Neural progenitor cell (in vitro differentiated cells): ENCODE data around the gene OVCA2. TPM values are rescaled to one million over a fixed set of nuclear protein-coding genes. Genes with fewer than 3 reads are reported as not detected.

ENCODE experiments used
- DNase-seq: peaks from one replicate; pipeline ENCODE4 v3.0.0-alpha.2; 2016; ENCODE audit warnings: low spot score
- H2AFZ ChIP-seq: fragments of 200-600 bp; sonication (generic); replicated peaks from 2 replicates; pipeline ENCODE4 v1.6.1; 2016; ENCODE audit warnings: antibody characterized with exemption
- H3F3A ChIP-seq: fragments of 200-600 bp; sonication (generic); 2 replicates; pipeline ENCODE4 v1.6.1; 2016; ENCODE audit warnings: antibody characterized with exemption, low read depth
- H3K27ac ChIP-seq: fragments of 200-600 bp; sonication (generic); 2 replicates; pipeline ENCODE4 v1.5.1; 2016; ENCODE audit warnings: mild to moderate bottlenecking
- H3K27me3 ChIP-seq: fragments of 200-600 bp; sonication (generic); 2 replicates; pipeline ENCODE4 v1.6.1; 2016; ENCODE audit warnings: mild to moderate bottlenecking, moderate library complexity
- H3K36me3 ChIP-seq: fragments of 200-600 bp; sonication (generic); 2 replicates; pipeline ENCODE4 v1.5.1; 2016
- H3K4me1 ChIP-seq: fragments of 200-600 bp; sonication (generic); 2 replicates; pipeline ENCODE4 v1.6.1; 2016; ENCODE audit warnings: mixed run types
- H3K4me2 ChIP-seq: fragments of 200-600 bp; sonication (generic); 2 replicates; pipeline ENCODE4 v1.6.1; 2016
- H3K4me3 ChIP-seq: fragments of 200-600 bp; sonication (generic); 2 replicates; pipeline ENCODE4 v1.5.1; 2016
- H3K79me2 ChIP-seq: fragments of 200-600 bp; sonication (generic); 2 replicates; pipeline ENCODE4 v1.6.1; 2016; ENCODE audit warnings: low read depth
- H3K9ac ChIP-seq: fragments of 200-600 bp; sonication (generic); 2 replicates; pipeline ENCODE4 v1.6.1; 2016
- H3K9me3 ChIP-seq: fragments of 200-600 bp; sonication (generic); 2 replicates; pipeline ENCODE4 v1.5.1; 2016; ENCODE audit warnings: low read depth
- H4K20me1 ChIP-seq: fragments of 200-600 bp; sonication (generic); 2 replicates; pipeline ENCODE4 v1.6.1; 2016; ENCODE audit warnings: low read depth
- H3K27ac Mint-ChIP-seq: 3 replicates; pipeline ENCODE4 v1.8.0; 2021; ENCODE audit warnings: mixed read lengths
- H3K27me3 Mint-ChIP-seq: 2 replicates; pipeline ENCODE4 v1.8.0; 2022; ENCODE audit warnings: low read depth, mild to moderate bottlenecking, inconsistent platforms, moderate library complexity, mixed read lengths; ENCODE audit not compliant: insufficient read depth
- H3K36me3 Mint-ChIP-seq: 3 replicates; pipeline ENCODE4 v1.8.0; 2021; ENCODE audit warnings: mixed read lengths
- H3K4me1 Mint-ChIP-seq: 3 replicates; pipeline ENCODE4 v1.8.0; 2021; ENCODE audit warnings: mixed read lengths
- H3K4me3 Mint-ChIP-seq: 3 replicates; pipeline ENCODE4 v1.8.0; 2021; ENCODE audit warnings: mild to moderate bottlenecking, moderate library complexity, mixed read lengths
- H3K9me3 Mint-ChIP-seq: 3 replicates; pipeline ENCODE4 v1.8.0; 2020; ENCODE audit warnings: mixed read lengths
- EZH2 ChIP-seq: fragments of 200-600 bp; sonication (generic); IDR thresholded peaks from 2 replicates; pipeline ENCODE4 v1.6.1; 2017; ENCODE audit warnings: antibody characterized with exemption, mild to moderate bottlenecking, moderate library complexity
- EZH2phosphoT487 ChIP-seq: fragments of 200-600 bp; sonication (generic); IDR thresholded peaks from 2 replicates; pipeline ENCODE4 v1.6.1; 2017; ENCODE audit warnings: antibody characterized with exemption
- total RNA-seq: library from RNA; depleted of rRNA; stranded (reverse); fragments of >200 nt; gene quantifications from 2 replicates; pipeline ENCODE4 v1.2.3, GENCODE V29; 2015; ENCODE audit warnings: low replicate concordance
- TF ChIP-seq, protein P1 (sequence below): fragments of 200-600 bp; sonication (generic); IDR thresholded peaks from 2 replicates; pipeline ENCODE4 v1.5.1; 2017; ENCODE audit warnings: antibody characterized with exemption, mild to moderate bottlenecking

Gene OVCA2
- total RNA-seq, 1 donor from 2014 or later = 5.4 TPM

DNA sequence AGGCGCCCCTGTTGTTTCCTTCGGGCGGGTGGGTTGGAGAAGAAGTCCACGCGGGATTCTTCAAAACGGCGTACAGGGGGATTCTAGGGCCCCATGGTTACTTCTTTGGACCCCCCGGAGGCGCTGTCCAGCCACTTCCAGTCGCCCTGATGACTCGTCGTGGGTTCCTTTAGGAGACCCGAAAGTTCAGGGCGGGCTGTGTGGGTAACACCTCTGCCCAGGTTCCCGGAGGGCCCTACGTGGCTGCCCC, 12.4 kb downstream of the OVCA2 start:
- Histone ChIP-seq H3K36me3 (no peaks in the 10 kb centered on the region), H2AFZ (no peak overlapping the region), H3K9me3 (no peaks in the 10 kb centered on the region), H3K4me3 (peak overlapping the region; percentile 48), H3K4me1 (peaks cover 16% of the 10 kb centered on the region), H3K79me2 (no peaks in the 10 kb centered on the region), H3K9ac (no peak overlapping the region), H3K27ac (no peak overlapping the region), H3K27me3 (peaks cover 94% of the 10 kb centered on the region), H3F3A (peaks cover 48% of the 10 kb centered on the region), H3K4me2 (peak overlapping the region; percentile 80), H4K20me1 (peaks cover 82% of the 10 kb centered on the region)
- no peak overlapping the region for H3K27ac Mint-ChIP-seq
- H3K36me3 Mint-ChIP-seq = no peaks in the 10 kb centered on the region
- H3K4me3 Mint-ChIP-seq = peak overlapping the region; percentile 81
- no peak for DNase-seq
- H3K4me1 Mint-ChIP-seq = peaks cover 19% of the 10 kb centered on the region
- TF ChIP-seq EZH2phosphoT487 = no peak
- no peak for TF ChIP-seq EZH2
- TF ChIP-seq, protein P1, sequence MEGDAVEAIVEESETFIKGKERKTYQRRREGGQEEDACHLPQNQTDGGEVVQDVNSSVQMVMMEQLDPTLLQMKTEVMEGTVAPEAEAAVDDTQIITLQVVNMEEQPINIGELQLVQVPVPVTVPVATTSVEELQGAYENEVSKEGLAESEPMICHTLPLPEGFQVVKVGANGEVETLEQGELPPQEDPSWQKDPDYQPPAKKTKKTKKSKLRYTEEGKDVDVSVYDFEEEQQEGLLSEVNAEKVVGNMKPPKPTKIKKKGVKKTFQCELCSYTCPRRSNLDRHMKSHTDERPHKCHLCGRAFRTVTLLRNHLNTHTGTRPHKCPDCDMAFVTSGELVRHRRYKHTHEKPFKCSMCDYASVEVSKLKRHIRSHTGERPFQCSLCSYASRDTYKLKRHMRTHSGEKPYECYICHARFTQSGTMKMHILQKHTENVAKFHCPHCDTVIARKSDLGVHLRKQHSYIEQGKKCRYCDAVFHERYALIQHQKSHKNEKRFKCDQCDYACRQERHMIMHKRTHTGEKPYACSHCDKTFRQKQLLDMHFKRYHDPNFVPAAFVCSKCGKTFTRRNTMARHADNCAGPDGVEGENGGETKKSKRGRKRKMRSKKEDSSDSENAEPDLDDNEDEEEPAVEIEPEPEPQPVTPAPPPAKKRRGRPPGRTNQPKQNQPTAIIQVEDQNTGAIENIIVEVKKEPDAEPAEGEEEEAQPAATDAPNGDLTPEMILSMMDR = no peak
- H3K27me3 Mint-ChIP-seq = peaks cover 25% of the 10 kb centered on the region
- H3K9me3 Mint-ChIP-seq = no peaks in the 10 kb centered on the region

DNA sequence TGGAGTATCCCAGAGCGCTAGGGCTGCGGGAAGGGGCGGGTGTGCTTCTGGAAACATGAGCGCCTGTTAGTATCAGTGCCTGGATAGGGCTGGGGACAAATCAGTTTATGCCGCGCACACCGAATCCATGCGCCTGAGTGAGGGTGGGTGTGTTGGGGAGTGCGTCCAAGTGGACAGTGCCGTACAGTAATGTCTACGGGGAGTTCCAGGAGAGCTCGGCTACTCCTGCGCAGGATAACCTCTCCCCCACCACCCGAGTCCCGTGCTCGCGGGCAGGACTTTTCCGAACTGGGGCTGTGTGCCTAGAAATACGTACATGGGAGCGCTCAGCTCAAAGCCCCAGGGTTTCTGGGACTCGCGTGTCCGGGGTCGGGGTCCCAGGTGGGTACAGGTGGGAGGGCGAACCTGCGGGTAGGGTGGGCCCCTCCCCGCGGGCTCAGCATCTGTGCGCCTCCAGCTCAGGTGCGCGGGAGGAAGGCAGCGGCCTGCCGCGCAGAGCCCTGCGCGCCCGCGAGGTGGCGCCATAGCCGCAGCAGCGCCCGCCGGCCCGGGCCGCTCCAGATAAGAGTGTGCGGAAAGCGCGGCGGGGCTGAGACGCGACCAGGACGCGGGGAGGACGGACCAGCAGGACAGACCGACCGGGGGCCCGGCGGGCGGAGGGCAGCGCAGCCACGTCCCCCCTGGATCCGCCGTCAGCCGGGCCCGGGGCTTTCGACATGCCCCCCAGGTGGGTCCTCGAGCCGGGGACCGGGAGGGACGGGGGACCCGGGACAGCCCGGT, 12.9 kb downstream of the OVCA2 start, which contains the start of gene HIC1:
Gene HIC1 (plus strand): TSS at position 592 of the 780 bp plus-strand sequence. CDS start 1,588 bp downstream, outside the sequence.
- Histone ChIP-seq H3F3A (peaks cover 43% of the 10 kb centered on the region), H2AFZ (no peak within 1 kb of the TSS), H3K4me2 (peak within 1 kb of the TSS; percentile 84), H3K4me3 (peak within 1 kb of the TSS; percentile 48), H3K27me3 (peaks cover 94% of the 10 kb centered on the region), H3K9ac (no peak within 1 kb of the TSS), H3K36me3 (no peaks in the 10 kb centered on the region), H4K20me1 (peaks cover 83% of the 10 kb centered on the region), H3K9me3 (no peaks in the 10 kb centered on the region), H3K4me1 (peaks cover 12% of the 10 kb centered on the region), H3K79me2 (no peaks in the 10 kb centered on the region), H3K27ac (no peak within 1 kb of the TSS)
- Mint-ChIP-seq H3K4me1 (peaks cover 20% of the 10 kb centered on the region), H3K4me3 (peak within 1 kb of the TSS; percentile 81), H3K27ac (no peak within 1 kb of the TSS), H3K9me3 (no peaks in the 10 kb centered on the region), H3K36me3 (peaks cover 4% of the 10 kb centered on the region), H3K27me3 (peaks cover 27% of the 10 kb centered on the region)
- DNase-seq = peak; percentile 90
- TF ChIP-seq EZH2 (peak; percentile 97), EZH2phosphoT487 (peak; percentile 98)
- TF ChIP-seq, protein P1 = peak; percentile 80

DNA sequence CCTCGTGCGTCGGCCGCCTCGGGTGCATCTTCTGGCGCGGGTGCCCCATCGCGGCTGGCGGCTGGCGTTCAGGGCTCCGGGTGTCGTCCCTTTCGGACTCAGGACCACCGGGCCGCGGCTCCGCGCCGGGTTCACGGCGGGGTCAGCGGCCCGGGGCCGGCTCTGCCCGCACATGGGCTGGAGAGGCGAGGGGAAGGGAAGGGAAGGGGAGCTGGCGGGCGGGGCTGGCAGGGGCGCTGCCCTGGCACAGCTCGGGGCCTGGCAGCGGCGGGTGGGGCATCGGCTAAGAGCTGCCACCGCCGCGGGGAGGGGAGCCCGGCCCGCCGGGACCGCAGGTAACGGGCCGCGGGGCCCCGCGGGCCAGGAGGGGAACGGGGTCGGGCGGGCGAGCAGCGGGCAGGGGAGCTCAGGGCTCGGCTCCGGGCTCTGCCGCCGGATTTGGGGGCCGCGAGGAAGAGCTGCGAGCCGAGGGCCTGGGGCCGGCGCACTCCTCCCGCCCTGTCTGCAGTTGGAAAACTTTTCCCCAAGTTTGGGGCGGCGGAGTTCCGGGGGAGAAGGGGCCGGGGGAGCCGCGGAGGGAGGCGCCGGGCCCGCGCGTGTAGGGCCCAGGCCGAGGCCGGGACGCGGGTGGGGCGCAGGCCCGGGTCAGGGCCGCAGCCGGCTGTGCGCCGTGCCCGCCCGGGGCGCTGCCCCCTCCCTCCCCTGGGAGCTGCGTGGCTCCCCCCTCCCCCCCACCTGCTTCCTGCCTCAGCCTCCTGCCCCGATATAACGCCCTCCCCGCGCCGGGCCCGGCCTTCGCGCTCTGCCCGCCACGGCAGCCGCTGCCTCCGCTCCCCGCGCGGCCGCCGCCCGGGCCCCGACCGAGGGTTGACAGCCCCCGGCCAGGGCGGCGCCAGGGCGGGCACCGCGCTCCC, 13.7 kb downstream of the OVCA2 start:
- Histone ChIP-seq H4K20me1 (peaks cover 87% of the 10 kb centered on the region), H3K4me1 (peaks cover 12% of the 10 kb centered on the region), H3K27me3 (peaks cover 96% of the 10 kb centered on the region), H3K4me3 (peak overlapping the region; percentile 42), H3K9me3 (no peaks in the 10 kb centered on the region), H3K79me2 (no peaks in the 10 kb centered on the region), H3K27ac (no peak overlapping the region), H3F3A (peaks cover 42% of the 10 kb centered on the region), H3K36me3 (no peaks in the 10 kb centered on the region), H3K9ac (no peak overlapping the region), H3K4me2 (peak overlapping the region; percentile 84), H2AFZ (no peak overlapping the region)
- TF ChIP-seq EZH2phosphoT487 = peak; percentile 24
- TF ChIP-seq, protein P1 = no peak
- peak; percentile 81 for TF ChIP-seq EZH2
- Mint-ChIP-seq H3K9me3 (no peaks in the 10 kb centered on the region), H3K4me1 (peaks cover 20% of the 10 kb centered on the region), H3K27ac (no peak overlapping the region), H3K27me3 (peaks cover 30% of the 10 kb centered on the region), H3K36me3 (peaks cover 6% of the 10 kb centered on the region), H3K4me3 (no peak overlapping the region)
- no peak for DNase-seq
